Activated CD8-positive, alpha-beta memory T cell treated with anti-CD3 and anti-CD28 coated beads for 48 hours (primary cell): ENCODE results near the gene TMED10.
A peak's percentile ranks its signal among the peaks of the same experiment; 100 is the strongest.
"Not testable (repeated sequence)": the region's sequence is repeated elsewhere in the genome, so short reads cannot be mapped to it uniquely, and the experiment has no call there.

ENCODE experiments used
- DNase-seq, 3 experiments: peaks; one replicate each; pipeline ENCODE4 v3.0.0-alpha.2; 2020; ENCODE audit warnings: low read depth in 2 of 3, low spot score in 2 of 3

Gene TMED10

DNA sequence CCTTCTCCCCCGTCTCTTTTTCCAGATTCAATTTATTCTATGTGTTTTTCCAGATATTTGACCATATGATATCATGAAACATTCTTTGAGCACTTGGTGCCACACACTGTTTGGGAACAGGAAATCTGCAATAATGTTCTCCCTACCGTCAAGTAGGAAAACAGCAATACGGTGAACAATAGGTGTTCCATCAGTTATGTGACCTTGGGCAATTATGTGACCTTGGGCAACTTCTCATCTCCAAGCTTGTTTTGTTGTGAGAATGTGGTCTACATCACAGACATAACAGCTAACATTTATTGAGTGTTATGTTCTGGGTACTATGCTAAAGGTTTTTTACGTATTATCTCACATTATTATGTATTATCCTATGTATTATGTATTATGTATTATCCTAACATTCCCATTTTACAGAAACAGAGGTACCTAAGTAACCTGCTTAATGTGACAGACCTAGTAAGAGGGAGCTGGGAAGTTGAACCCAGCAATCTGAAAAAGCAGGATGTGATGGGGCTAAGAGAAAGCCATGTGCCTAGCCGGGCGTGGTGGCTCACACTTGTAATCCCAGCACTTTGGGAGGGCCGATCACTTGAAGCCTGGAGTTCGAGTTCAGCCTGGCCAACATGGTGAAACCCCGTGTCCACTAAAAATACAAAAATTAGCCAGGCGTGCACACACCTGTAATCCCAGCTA is 48.4 kb downstream of the TMED10 start:
- DNase-seq, result no peak

DNA sequence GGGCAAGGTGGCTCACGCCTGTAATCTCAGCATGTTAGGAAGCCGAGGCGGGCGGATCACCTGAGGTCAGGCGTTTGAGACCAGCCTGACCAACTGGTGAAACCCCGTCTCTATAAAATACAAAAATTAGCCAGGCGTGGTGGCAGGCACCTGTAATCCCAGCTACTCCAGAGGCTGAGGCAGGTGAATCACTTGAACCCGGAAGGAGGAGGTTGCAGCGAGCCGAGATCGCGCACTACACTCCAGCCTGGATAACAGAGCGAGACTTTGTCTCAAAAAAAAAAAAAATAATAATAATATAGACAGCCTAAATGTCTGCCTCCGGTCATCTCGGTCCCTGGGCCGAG is 49.0 kb downstream of the TMED10 start:
- DNase-seq, result not testable (repeated sequence)

DNA sequence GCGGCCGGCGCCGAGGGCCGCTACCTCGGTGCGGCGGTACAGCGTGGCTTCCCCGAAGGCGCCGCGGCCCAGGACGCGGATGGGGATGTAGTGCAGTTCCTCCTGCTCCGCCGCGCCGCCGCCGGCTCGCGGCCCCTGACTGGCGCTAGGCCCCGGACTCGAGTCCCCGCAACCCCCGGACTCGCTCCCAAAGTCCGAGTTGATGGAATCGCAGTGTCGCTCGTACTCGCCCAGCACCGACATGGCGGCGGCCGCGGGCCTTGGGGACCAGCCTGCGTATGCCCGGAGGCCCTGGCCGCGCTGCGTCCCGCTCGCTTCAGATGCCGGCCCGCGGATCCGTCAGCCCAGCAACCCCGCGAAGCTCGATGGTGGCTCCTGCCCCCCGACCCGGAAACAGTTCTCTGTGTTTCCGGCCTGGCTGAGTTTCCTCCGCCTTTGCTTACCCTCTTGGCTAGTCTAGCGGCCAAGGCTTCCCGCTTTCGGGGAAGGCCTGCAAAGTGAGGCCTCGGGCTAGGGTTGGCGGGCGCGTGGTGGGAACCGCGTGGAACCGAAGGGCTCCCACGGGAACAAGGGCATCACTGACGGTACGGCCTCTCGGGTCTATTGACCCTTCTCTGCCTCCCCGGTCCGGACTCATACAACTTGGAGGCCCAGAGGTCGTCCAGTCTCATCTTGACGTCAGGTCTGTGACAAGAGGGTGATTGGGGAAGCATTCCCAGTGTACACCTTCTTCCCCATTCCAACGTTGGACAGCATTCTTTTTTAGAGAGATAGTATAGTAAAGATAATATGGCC is 49.5 kb downstream of the TMED10 start, which contains the start of gene NEK9:
Gene NEK9, minus strand, starts transcription at position 370 of the 795 bp plus-strand sequence. Its CDS starts 127 bp downstream, at position 243.
- DNase-seq, result peak; percentile 76 to 83 (median 82)

DNA sequence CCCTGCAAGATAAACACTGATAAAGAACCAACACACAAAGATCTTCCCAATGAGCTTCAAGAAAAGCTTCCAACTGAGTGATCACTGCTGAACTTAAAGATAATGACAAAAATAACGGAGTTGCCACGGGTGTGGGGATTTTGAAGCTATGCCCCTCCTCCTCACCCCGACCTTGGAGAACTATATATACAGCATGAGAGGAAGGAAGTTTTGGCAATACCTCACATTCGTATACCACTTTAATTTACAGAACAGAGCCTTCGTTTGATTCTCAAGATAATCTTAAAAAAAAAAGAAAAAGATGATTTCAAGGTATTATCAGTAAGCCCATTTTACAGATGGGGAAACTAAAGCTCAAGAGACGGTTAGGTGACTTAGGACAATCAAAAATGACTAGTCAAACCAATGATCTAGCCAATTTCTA is 50.3 kb downstream of the TMED10 start:
- no peak for DNase-seq

DNA sequence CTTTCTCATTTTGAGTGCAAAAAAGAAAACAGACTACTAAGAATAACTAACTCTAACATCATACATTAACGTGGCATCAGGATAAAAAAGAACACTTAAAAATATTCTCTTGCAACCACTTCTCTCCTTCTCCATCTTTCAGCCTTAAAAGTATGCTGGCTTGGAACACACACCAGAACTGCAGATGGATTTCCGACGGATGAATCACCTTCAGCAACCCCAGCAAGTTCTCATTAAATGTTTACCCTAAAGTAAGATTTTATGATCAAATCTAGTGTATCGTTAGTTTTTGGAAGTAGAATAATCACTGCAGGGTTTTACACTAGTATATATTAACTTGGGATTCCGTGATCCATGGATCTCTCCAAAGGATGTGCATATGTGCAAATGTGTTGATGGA is 50.8 kb downstream of the TMED10 start:
- no peak for DNase-seq

DNA sequence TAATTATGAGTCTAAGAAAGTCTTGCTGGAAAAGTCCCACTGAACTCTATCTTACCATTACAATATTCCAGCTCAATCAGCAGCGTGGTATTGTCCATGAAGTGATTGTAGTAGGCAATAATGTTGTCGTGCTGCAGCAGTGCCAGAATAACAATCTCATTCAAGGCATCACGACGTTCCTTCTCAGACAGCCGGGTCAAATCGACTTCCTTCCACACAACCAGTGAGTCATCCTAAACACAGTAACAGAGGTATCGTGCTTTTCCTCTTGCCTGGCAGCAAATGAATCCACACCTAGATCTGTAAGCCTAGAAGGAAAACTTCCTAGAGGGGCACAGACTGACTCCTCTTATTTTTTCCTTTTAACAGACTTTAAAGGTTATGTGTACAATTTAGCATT is 52.4 kb downstream of the TMED10 start:
- no peak for DNase-seq

DNA sequence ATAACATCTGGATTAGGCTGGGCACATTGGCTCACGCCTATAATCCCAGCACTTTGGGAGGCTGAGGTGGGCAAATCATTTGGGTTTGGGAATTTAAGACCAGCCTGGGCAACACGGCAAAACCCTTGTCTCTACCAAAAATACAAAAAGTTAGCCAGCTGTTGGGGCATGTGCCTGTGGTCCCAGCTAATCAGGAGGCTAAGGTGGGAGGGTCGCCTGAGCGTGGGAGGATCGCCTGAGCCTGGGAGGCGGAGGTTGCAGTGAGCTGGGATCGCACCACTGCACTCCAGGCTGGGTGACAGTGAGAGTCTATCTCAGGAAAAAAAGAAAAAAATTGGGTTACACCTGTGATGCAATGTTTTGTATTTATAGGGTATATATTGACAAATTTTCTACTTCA is 54.9 kb downstream of the TMED10 start:
- DNase-seq, result no peak

DNA sequence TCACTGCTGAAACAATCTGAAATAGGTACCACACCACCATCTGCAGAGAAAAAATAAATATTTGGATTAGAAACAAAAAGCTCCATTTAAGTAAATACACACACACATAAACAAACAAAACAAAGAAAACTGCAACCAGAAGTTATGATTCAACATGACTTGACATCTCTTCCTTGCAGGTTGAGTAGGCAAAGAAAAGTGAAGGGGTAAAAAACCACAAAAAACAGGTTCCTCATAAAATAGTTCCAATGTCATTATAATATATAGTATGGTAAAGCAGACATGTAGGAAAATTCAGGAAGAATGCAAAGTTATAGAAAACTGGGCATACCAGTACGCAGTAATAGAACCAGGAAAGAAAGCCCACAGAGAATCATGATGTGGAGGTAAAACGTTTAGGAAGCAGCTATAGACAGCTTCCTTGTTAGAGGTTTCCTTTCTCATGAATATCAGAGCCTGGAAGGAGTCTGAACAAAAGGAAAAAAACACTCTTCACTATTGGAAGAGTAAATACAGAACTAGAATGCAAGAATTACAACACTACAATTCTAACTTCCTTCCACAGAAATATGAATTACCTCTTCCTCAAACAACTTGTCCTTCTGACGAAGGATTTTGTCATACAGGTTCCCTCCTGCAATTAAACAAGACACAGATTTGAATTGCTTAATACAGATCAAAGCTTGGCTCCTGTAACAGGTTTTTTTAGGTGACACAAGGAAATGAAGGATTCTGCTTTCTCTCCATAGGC is 55.7 kb downstream of the TMED10 start:
- DNase-seq, result no peak

DNA sequence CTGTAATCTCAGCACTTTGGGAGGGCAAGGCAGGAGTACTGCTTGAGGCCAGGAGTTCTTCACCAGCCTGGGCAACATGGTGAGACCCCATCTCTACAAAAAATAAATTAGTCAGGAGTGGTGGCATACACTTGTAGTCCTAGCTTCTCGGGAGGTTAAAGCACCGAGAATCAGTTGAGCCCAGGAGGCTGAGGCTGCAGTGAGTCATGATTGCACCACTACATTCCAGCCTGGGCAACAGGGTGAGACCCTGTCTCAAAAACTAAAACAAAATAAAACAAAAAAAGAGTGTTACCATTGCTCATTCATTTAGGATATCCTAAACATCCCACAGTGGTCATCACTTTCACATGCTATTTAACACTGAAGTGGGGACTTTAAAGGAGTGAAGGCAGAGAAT is 57.4 kb downstream of the TMED10 start:
- no peak for DNase-seq

DNA sequence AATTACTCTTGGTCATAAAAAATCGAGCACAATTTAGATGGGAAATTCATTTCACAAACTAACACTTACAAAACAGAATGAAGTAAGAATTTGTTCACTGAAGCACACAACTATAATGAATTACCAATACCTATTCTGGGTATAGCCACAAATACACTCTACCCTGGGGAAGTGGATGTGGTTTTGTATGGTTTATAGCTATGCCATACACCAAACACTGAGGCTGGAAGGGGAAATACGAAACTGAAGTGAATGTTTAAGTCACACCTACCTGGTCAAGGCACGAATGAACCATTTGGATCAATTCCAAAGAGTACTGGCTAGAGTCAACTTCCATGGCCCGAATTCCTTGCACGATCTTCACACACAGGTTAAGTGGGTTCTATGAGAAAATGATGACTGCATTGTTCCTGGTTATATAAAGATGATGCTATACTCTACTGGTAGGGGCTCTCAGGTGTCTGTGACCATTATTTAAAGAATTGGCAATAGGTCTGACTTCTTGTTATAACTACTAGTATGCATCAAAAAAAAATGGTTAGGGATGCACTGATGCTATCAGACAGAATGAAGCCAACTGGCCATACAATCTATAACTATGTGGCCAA is 62.4 kb downstream of the TMED10 start:
- no peak for DNase-seq

DNA sequence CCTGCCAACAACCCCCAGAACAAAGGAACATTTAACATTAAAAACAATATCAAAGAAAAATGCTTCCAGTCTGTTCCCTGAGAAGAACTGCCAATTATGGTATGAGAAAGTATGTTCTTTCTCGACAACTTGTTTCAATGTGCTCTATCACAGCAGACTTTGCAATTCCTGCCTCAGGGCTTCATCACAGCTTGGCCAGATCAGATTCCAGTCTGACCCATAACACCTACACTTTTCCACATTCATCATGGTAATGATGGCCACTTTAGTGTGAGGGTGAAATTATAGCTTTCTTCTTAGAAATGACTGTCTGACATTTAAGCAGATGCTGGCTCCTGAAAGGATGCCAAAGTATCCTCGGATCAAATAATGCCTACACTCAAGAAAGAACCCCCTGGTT is 66.5 kb downstream of the TMED10 start:
- DNase-seq, result no peak

DNA sequence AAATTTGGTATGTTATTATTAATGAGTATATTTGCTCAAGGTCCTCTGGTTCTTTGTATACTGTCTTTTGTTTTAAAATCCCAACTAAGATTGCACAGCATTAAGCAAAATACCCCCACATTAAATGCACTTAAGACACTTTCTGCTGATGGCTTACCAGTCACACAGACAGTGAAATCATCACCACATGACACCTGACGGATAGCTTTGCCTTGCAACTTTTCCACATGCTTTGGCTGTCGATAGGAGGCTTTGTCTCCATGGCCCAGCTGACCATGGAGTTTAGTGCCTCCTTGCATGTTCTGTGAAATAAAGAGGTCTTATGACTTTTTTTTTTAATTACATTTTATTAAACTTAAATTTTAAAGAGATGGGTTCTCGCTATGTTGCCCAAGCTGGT is 69.2 kb downstream of the TMED10 start:
- DNase-seq, result no peak

DNA sequence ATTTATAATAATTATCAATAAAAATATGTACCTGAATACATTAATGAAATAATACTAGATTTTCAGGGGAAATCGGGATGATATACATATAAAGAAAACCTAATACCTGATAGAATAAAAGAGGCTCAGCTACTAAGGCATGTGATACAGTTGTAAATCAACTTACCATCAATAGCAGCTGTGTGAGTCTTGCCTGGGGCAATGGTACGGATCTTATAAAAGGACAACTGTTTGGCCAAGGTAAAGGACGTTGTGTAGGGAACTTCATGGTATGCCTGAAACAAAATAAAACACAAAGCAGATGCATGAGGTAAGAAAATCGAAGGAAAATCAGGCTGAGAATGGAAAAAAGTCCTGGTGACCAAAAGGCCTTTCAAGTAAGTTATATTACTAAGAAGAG is 74.9 kb downstream of the TMED10 start:
- DNase-seq, result no peak

DNA sequence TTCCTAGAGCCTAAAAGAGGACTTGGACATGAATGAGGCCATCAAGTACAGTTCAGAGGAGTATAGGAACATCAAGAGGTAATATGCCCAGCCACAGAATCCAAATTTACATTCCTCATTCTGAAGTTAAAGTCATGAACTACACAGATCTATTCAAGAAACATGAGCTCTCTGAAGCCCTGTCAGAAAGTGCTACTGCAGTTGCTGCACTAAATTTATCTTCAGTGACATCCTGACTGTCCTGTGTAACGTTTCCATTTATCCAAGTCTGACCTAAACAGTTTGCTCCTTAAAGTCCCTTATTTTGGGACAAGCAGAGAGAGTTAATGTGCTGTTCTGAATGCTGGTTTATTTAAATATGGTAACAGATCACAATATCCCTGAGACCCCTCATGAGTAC is 77.7 kb downstream of the TMED10 start:
- DNase-seq, result no peak

DNA sequence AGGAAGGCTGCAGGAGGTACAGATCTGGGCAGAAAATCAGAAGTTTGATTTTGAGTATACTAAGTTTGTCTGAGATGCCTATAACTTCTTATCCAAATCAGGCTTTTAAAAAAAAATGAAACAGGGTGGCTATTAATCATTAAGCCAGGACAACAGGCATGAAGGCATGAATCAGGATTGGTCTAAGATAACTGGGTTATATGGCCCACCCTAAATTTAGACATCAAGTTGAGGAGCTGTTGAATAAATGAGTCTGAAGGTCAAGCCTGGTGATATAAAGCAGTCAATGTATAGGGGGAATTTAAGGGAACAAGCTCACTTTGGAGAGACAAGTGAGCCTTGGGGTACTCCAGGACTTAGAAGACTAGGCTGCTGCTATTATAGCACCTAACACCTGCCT is 78.2 kb downstream of the TMED10 start:
- DNase-seq, result no peak

DNA sequence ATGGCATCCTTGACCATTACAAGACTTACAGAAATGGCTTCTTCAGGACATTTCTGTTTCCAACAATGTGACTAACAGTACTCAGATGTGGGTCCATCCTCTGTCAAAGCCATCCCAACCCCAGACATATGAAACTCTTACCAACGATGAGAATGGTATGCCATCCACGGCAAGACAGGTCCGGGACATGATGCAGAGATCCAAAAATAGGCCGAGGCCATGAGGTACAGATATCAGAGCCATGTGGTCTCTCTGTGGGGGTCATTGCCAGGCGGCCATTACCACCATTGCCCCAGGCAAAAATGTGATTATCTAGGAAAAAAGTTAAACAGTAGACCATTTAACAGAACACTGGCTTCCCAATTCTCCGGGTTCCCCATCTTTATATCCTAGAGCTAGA is 79.5 kb downstream of the TMED10 start:
- no peak for DNase-seq

DNA sequence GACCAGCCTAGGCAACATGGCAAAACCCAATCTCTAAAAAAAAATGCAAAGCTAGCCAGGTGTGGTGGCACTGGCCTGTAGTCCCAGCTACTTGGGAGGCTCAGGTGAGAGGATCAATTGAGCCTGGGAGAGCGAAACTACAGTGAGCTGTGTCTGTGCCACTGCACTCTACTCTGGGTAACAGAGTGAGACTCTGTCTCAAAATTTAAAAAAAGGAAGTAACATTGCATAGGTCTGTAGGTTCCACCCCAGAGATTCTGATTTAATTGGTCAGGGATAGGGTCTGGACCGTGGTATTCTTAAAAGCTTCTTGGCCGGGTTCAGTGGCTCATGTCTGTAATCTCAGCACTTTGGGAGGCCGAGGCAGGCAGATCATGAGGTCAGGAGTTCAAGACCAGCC is 80.7 kb downstream of the TMED10 start:
- DNase-seq, result no peak

DNA sequence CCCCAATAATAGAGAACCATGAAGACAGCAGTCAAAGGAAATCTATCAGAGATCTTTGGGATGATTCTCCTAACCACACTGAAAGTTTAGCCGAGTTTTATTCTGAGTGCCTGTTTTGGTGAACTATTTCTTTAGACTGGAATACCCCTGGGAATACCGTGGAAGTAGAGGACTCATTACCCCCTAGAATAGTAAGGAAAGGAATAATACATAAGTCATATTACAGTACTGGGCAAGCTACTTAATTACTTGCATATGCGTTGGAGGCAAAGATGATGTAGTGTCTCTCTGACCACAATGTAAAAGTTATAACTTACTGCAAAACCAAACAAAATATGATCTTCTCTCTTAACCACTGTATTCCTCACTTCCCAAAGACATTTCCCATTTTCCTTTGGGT is 81.5 kb downstream of the TMED10 start:
- no peak for DNase-seq

DNA sequence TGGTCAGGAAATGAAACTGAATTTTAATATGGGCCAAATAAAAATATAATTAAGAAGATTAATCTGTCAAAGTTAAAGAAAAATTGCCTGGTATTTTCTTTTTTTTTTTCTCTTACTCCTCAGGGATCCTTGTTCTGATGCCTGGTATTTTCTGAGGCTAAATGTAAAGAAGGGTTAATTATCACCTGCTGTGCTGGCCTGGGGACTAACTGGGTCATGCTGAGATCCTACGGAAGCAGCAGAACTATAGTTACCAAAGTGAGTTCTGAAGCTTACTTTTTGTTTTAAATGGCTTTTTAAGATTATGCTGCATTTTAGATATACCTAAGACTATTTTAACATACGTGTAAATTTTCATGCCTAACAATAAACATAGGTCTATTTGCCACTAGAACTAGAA is 83.7 kb downstream of the TMED10 start:
- DNase-seq, result no peak

DNA sequence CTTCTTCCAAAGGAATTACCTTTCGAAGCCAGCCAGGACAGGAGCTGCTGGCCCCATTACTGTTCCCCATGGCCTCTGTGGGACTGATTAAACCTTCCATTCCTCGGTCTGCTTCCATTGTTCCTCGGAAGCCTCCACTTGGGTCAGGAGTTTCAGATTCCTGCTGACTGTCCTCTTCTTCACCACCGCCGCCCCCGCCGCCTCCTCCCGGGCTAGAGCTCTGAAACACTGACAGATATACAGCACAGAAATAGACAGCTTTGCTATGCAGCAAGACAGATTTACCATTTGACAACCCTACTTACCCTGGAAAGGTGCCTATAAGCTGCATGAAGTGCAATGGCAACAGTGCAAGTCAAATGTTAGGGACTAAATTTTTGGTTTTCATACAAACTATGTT is 85.2 kb downstream of the TMED10 start:
- DNase-seq, result no peak

DNA sequence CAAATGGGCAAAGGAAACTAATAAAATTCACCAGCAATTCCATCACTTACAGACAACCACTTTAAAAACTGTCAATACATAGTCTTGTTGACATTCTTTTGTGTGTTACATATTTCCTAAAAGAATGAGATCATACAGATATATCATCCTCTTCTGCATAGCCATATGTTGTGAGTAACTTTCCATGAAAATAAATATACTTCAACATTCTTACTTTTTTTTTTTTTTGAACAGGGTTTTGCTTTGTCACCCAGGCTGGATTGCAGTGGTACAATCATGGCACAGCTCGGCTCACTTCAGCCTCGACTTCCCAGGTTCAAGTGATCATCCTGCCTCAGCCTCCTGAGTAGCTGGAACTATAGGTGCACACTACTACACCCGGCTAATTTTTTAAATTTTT is 86.1 kb downstream of the TMED10 start:
- DNase-seq, result no peak
